GM19324 (cell line): ENCODE measurements around the gene JAK1.
"Not testable (repeated sequence)": the region's sequence is repeated elsewhere in the genome, so short reads cannot be mapped to it uniquely, and the experiment has no call there.

Source experiments
- ATAC-seq: cut with Tn5 transposase; IDR thresholded peaks from one replicate; pipeline ENCODE4 v1.9.1; 2021; ENCODE audit warnings: mild to moderate bottlenecking, moderate library complexity; ENCODE audit not compliant: unreplicated experiment, low FRiP score

JAK1 gene

GRCh38 chr1:64925594-64925993 lies 40.8 kb downstream of the JAK1 start:
- ATAC-seq = no peak

DNA sequence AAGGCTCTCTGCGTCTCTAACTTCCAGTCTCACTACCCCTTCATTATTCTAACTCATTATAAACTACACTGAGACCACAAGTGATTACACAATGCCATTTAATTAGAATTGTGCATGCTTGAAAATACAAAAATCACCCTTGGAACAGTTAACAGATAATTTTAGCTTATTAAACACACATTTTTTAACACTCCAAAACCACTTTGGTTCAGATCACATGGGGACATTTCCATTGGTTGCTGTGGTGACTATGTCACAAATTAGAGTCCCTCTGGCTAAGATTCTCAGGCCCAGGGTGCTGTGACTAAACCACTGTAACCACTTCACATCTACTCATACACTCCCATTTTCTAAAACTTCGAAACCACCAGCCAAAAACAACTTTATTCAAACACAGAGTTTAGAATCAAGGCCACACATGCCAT lies 43.0 kb downstream of the JAK1 start:
- no peak for ATAC-seq

GRCh38 chr1:64922336-64922735 lies 44.0 kb downstream of the JAK1 start:
- no peak for ATAC-seq

DNA sequence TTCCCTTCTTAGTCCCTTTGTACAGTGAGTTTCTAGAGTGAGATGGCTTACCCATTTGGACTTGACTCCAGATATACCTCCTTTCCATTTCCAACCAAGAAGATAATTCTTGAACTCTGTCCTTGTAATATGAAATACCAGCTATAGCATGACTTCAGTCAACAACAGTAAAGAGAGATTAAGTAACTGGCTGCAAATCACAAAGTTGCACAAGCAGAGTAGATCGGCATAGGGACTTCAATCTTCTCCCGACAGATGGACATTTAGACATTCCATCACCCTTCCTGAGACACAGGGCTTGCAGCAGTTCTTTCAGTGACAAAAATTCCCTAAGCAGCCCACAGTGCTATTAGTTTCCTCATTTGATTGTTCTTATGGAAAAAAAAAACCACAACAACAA lies 44.6 kb downstream of the JAK1 start:
- ATAC-seq = no peak

DNA sequence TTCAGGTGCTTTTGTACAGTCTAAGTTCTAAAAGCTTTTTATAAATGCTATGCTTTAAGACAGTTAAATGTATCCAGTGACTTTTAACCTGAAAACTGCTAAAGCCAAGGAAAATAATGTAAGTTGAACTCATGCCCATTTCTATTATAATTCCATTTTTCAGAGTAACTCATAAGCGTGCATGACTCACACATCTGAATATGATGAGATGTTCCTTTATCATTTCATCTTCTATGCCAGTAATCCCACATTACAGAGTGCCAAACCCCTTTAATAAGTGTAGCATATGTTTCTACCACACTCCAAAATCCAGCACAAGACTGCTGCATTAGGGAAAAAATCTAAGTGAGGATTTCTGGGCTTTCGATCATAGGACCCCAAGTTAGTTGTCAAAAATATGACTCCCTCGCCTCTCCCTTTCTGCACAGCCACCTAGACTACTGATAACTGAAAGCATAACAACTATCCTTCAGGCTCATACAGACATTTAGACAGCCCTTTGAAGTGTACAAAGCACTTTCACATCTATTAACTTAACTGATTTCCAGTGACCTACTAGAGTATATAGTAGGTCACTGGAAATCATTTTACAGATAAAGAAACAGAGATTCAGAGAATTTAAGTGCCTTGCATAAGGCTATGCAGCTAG lies 45.3 kb downstream of the JAK1 start:
- ATAC-seq = no peak

DNA sequence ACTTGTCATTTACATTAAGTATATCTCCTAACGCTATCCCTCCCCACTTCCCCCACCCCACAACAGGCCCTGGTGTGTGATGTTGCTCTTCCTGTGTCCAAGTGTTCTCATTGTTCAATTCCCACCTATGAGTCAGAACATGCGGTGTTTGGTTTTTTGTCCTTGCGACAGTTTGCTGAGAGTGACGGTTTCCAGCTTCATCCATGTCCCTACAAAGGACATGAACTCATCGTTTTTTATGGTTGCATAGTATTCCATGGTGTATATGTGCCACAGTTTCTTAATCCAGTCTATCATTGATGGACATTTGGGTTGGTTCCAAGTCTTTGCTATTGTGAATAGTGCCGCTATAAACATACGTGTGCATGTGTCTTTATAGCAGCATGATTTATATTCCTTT lies 47.2 kb downstream of the JAK1 start:
- ATAC-seq = not testable (repeated sequence)

GRCh38 chr1:64917907-64918306 lies 48.4 kb downstream of the JAK1 start:
- ATAC-seq = no peak

DNA sequence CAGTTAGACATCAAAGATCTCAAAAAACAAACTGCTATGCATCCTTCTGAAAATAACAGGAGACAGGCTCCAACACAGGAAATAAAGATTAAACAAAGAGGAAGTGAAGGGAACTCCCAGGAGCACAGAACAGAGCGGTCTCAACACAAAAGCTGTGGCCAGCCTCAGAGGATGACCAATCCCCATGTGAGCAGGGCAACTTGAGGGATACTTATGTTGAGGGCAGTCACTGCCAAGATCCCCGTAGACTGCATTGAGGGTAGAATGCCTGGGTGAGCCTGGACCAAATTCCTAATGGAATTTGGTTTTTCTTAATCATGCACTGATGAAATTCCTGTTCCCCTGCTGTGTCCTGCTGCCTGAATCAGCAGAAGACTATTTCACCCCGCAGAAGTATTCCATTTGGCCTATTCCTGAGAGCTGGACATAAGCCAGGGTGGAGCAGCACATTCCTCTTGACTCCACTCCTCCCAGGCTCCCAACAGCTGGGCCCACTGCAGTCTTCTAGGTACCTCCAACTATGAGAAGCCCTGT lies 49.0 kb downstream of the JAK1 start:
- ATAC-seq = no peak

GRCh38 chr1:64915381-64916274 lies 50.7 kb downstream of the JAK1 start:
- ATAC-seq = no peak

DNA sequence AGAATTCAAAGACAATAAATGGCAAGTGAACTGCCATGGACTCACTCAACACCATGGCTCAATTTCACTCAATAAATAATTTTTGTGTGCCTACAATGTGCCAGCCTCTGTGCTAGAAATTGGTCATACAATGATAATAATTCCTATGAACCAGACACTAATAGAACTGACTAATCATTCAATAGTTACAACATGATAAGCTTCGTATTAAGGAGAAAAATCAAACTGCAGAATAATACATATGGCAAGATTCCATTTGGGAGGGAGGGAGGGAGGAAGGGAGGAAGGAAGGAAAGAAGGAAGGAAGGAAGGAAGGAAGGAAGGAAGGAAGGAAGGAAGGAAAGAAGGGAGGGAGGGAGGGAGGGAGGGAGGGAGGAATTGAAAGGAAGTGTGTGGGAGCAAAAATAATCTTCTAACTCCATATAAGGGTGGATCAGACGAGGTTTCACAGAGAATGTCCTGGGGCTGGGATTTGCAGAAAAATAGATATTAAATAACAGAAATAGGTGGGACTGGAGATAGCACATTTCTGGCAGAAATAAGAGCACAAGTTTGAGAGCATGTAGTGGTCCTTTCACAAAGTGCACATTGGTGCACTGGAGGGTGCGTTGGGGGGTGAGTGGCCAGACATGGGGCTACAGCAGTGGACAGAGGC lies 52.9 kb downstream of the JAK1 start:
- ATAC-seq = no peak

DNA sequence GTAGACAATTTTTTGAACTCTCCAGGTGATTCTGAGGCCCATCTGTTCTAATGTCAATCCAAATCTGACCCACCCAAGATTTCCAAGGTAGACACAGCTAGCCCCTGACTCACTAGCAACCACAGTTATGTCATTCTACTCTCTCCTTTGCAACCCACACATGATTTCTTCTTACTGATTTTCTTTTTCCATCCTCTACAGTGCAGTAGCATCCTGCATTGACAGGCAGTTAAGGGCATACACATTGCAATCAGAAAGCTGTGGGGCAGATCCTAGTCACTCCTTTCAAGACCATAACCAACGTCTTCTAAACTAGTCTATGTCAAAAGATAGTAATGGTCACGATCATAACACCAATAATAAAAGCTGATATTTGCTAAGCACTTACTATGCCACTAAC lies 54.2 kb downstream of the JAK1 start:
- no peak for ATAC-seq

DNA sequence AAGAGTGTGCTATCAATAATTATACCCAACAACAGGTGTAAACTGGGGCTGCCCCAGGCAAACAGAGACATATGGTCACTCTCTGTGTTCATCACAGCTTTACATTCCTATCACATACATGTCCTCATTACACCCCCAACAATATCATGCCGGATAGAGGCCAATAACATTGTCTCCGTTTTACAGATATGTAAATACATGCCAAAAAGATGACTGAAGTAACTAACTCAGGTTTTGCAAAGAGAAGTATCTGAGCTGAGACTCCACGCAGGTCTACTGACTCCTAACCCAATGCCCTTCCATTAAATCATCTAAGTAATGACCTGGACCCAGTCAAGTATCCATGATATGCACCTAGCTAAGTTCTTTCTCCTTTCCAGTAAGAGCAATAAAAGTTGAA lies 55.0 kb downstream of the JAK1 start:
- no peak for ATAC-seq

- ATAC-seq = no peak
Measured at GRCh38 chr1:64909031-64909430, 57.3 kb downstream of the JAK1 start.

- ATAC-seq = no peak
Measured at GRCh38 chr1:64908575-64908974, 57.8 kb downstream of the JAK1 start.

DNA sequence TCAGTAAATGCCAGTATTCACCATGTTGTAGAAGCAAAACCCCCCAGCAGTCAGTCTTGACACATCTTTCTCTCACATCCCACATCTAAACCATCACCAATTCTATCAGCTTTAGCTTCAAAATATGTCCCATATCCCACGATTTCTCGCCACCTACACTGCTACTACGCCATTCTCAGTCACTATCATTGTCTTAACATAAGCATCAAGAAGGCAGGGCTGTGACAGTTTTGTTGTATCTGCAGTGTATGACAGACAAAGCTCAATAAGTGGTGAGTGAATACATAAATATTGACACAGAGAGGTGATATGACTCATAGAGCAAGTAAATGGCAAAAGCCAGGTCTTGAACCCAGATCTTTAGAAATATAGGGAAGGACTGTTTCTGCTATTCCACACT lies 59.9 kb downstream of the JAK1 start:
- no peak for ATAC-seq

GRCh38 chr1:64903593-64903992 lies 62.8 kb downstream of the JAK1 start:
- no peak for ATAC-seq

DNA sequence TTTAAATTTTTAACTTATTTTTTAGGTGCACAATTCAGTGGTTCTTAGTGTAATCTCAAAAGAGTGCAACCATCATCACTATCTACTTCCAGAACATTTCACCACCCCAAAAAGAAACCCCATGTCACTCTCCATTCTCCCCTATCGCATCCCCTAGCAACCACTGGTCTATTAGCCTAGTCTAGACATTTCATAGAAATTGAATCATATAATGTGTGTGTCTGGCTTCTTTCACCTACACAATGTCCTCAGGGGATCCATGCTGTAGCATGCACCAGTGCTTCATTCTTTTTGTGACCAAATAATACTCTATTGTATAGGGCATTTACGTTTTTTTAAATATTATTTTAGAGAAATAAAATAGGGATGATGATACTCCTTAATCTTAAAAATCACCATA lies 64.7 kb downstream of the JAK1 start:
- no peak for ATAC-seq

GRCh38 chr1:64900916-64901315 lies 65.4 kb downstream of the JAK1 start:
- ATAC-seq = no peak

GRCh38 chr1:64898107-64898861 lies 68.1 kb downstream of the JAK1 start:
- peak; percentile 55 for ATAC-seq

- no peak for ATAC-seq
Measured at GRCh38 chr1:64896551-64896950, 69.8 kb downstream of the JAK1 start.

DNA sequence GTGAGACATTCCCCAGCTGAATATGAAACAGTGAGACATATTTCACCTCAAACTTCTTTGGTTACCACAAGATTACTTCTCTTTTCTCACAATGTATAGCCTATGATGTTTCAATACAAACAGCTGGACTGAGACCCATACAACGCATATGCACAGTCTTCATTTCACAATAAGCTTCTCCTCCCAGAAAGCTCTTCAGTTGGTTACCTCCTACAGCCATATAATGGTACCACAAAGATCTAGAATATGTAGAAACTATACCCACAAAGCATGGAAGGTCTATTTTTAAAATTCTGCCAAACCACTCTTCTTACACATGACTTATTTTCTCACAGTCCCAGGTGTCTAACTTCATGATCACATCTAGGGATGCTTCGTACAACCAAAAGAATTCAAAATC lies 70.8 kb downstream of the JAK1 start:
- ATAC-seq = no peak
